Effector memory CD8-positive, alpha-beta T cell (primary cell): ENCODE data around the gene PSMB10.
"Not testable (repeated sequence)": the region's sequence is repeated elsewhere in the genome, so short reads cannot be mapped to it uniquely, and the experiment has no call there.

Experiments used
- ATAC-seq: fragments of 150-1000 bp; cut with Tn5 transposase; replicated peaks from 2 replicates; pipeline ENCODE4 v1.10.0; 2021; ENCODE audit warnings: mild to moderate bottlenecking, moderate library complexity
- DNase-seq, 3 experiments: peaks; one replicate each; pipeline ENCODE4 v3.0.0; 2021
- H3K27ac Mint-ChIP-seq, 2 donors: one replicate each; pipeline ENCODE4 v1.8.0; 2022; ENCODE audit warnings: mild to moderate bottlenecking in 2 of 2, mixed read lengths in 2 of 2, moderate library complexity in 2 of 2
- H3K27me3 Mint-ChIP-seq, 2 donors: one replicate each; pipeline ENCODE4 v1.8.0; 2022; ENCODE audit warnings: mixed read lengths in 2 of 2
- H3K36me3 Mint-ChIP-seq: one replicate; pipeline ENCODE4 v1.8.0; 2022; ENCODE audit warnings: mild to moderate bottlenecking, moderate library complexity, mixed read lengths; ENCODE audit not compliant: insufficient read depth
- H3K4me1 Mint-ChIP-seq, 2 donors: one replicate each; pipeline ENCODE4 v1.8.0; 2022; ENCODE audit warnings: low read depth in 2 of 2, mixed read lengths in 2 of 2
- H3K4me3 Mint-ChIP-seq, 2 donors: one replicate each; pipeline ENCODE4 v1.8.0; 2022; ENCODE audit warnings: mild to moderate bottlenecking in 2 of 2, mixed read lengths in 2 of 2, moderate library complexity in 2 of 2
- H3K9me3 Mint-ChIP-seq, 2 donors: one replicate each; pipeline ENCODE4 v1.8.0; 2022; ENCODE audit warnings: mixed read lengths in 2 of 2

PSMB10 gene

DNA sequence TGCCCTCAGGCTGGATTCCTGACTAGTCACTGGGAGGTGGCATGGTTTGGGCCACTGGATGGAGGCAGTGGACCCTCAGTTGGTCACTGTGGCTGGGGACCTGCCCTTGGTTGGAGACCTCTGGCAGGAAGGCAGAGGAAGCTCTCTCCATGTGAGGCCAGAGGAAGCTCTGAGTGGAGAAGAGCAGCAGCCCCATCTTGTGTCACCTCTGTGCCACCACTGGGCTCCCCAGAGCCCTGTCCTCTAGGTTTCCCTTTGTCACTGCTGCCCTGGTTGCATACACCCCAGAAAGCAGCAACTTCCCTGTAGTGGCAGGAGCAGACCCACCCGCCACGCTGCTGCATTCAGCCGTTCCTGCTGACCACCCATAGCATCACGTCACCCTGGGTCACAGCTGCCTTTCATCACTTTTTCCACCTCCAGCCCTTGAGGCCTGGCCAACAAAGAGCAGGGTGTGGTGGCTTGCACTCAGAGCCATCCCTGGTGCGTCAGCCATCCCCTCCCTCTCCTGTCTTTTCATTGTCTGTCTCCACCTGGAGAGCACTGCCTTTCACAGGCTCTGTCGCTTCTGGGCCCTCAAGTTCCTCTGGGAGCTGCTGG, 16.9 kb downstream of the PSMB10 start:
- Mint-ChIP-seq H3K27me3 (no peaks in the 10 kb centered on the region), H3K27ac (peak overlapping the region; percentile 26 to 54)

GRCh38 chr16:67917852-67918236, 18.8 kb downstream of the PSMB10 start:
- no peaks in the 10 kb centered on the region for H3K36me3 Mint-ChIP-seq
- H3K27ac Mint-ChIP-seq = peak overlapping the region; percentile 30 to 88
- H3K4me3 Mint-ChIP-seq = peak overlapping the region in 1 of 2 donors; percentile 21
- no peaks in the 10 kb centered on the region for H3K9me3 Mint-ChIP-seq
- no peaks in the 10 kb centered on the region for H3K27me3 Mint-ChIP-seq
- ATAC-seq (no peak), DNase-seq (no peak)
- H3K4me1 Mint-ChIP-seq = peaks cover 28 to 32% of the 10 kb centered on the region in 2 donors

More for the DNA sequence above, 16.9 kb downstream of the PSMB10 start:
- DNase-seq (no peak), ATAC-seq (no peak)
- peaks cover 29 to 31% of the 10 kb centered on the region in 2 donors for H3K4me1 Mint-ChIP-seq
- no peak overlapping the region for H3K4me3 Mint-ChIP-seq
- H3K9me3 Mint-ChIP-seq = no peaks in the 10 kb centered on the region
- no peaks in the 10 kb centered on the region for H3K36me3 Mint-ChIP-seq

DNA sequence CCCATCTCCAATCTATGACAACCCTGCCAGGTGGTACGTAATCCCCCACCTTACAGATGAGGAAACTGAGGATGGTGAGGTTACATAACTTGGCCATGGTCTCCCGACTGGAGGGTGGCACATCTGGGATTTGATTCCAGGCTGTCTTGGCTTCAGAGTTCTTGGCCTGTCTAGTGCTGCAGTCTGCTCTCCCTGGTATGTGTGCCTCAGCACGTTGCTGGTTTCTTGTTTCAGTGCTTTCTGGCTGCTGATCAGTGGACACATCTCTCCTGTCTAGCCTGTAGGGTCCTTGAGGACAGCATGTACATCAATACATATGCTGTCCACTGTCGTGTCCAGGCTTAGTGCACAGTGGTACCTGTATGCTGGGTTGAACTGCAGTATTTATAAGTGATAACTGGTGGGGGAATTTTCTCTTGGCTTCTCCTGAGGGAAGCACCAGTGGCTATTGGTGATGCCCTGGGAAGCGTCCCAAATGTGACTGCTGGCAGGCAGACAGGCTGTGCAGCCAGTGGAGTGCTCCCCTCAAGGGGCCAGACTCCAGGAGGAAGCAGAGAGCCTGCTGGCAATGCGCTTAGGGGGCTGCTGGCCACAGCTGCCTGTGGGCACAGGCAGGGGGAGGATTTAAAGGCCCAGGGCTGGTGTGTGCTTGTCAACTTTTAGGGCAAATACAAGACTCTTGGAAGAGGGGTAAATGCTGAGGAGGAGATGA, 19.4 kb downstream of the PSMB10 start:
- ATAC-seq (no peak), DNase-seq (no peak)
- Mint-ChIP-seq H3K4me1 (peaks cover 27 to 31% of the 10 kb centered on the region in 2 donors), H3K27me3 (no peaks in the 10 kb centered on the region), H3K4me3 (peak overlapping the region in 1 of 2 donors; percentile 21), H3K36me3 (no peaks in the 10 kb centered on the region), H3K27ac (peak overlapping the region; percentile 30 to 88), H3K9me3 (no peaks in the 10 kb centered on the region)

- Mint-ChIP-seq H3K27ac (no peak overlapping the region), H3K36me3 (peaks cover 7% of the 10 kb centered on the region)
These were observed 20.6 kb downstream of the PSMB10 start for GRCh38 chr16:67915831-67916723.

GRCh38 chr16:67915496-67915769, 21.2 kb downstream of the PSMB10 start:
- not testable (repeated sequence) for ATAC-seq, DNase-seq, H3K4me3 Mint-ChIP-seq, H3K27ac Mint-ChIP-seq, H3K36me3 Mint-ChIP-seq, H3K27me3 Mint-ChIP-seq, H3K9me3 Mint-ChIP-seq
- H3K4me1 Mint-ChIP-seq = peaks cover 25 to 26% of the 10 kb centered on the region in 2 donors

More at GRCh38 chr16:67915831-67916723, 20.6 kb downstream of the PSMB10 start:
- H3K27me3 Mint-ChIP-seq = no peaks in the 10 kb centered on the region
- H3K4me1 Mint-ChIP-seq = peaks cover 25 to 27% of the 10 kb centered on the region in 2 donors
- H3K9me3 Mint-ChIP-seq = no peaks in the 10 kb centered on the region
- DNase-seq = no peak
- ATAC-seq = no peak
- H3K4me3 Mint-ChIP-seq = no peak overlapping the region

DNA sequence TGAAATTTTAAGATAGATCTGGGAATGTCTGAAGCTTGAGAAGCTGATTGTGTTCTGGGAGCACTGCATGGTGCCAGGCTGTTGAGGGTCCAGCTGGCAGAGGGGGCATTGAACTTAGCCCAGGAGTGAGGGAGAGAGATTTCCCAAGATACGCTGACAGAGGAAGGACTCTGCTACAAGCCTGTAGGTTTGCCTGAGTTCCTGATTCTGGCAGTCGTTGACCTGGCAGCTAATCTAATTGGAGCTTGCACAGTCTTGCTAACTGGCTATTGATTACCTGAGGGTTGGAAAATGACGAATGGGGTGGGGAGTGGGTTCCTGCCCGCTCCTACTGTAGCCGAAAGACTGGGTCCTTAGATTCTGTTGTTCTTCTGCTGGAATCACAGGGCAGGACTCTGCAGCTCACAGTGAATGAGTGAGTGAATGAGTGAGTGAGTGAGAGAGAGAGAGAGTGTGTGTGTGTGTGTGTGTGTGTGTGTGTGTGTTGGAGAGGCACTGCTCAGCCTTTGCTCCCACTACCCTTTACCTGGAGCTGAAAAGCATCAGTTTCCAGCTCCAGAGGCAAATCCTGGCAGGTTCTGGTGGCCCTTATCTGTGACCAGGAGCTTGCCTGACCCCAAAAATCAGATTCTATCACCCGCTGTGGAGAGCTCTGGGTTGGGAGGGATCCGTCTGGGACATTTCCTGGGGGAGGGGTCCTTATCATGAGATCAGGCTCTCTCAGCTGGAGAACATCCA, 21.7 kb downstream of the PSMB10 start:
- peaks cover 25 to 26% of the 10 kb centered on the region in 2 donors for H3K4me1 Mint-ChIP-seq
- no peak overlapping the region for H3K27ac Mint-ChIP-seq
- no peak overlapping the region for H3K4me3 Mint-ChIP-seq

GRCh38 chr16:67910158-67910557, 26.5 kb downstream of the PSMB10 start:
- no peak overlapping the region for H3K4me3 Mint-ChIP-seq
- no peaks in the 10 kb centered on the region for H3K27me3 Mint-ChIP-seq
- peaks cover 15% of the 10 kb centered on the region for H3K36me3 Mint-ChIP-seq
- peak overlapping the region in 1 of 2 donors; percentile 41 for H3K27ac Mint-ChIP-seq
- no peak for DNase-seq
- peaks cover 7 to 15% of the 10 kb centered on the region in 2 donors for H3K4me1 Mint-ChIP-seq
- no peak for ATAC-seq
- no peaks in the 10 kb centered on the region for H3K9me3 Mint-ChIP-seq

More for the DNA sequence above, 21.7 kb downstream of the PSMB10 start:
- peaks cover 12% of the 10 kb centered on the region for H3K36me3 Mint-ChIP-seq
- DNase-seq = no peak
- no peaks in the 10 kb centered on the region for H3K9me3 Mint-ChIP-seq
- H3K27me3 Mint-ChIP-seq = no peaks in the 10 kb centered on the region
- no peak for ATAC-seq

GRCh38 chr16:67909056-67909742, 27.5 kb downstream of the PSMB10 start:
- Mint-ChIP-seq H3K27me3 (no peaks in the 10 kb centered on the region), H3K27ac (peak overlapping the region in 1 of 2 donors; percentile 41), H3K9me3 (no peaks in the 10 kb centered on the region), H3K36me3 (peaks cover 19% of the 10 kb centered on the region), H3K4me1 (peaks cover 4 to 12% of the 10 kb centered on the region in 2 donors), H3K4me3 (no peak overlapping the region)
- ATAC-seq (no peak), DNase-seq (no peak)

GRCh38 chr16:67907397-67908180, 29.1 kb downstream of the PSMB10 start:
- Mint-ChIP-seq H3K9me3 (no peaks in the 10 kb centered on the region), H3K4me1 (peaks cover 9 to 12% of the 10 kb centered on the region in 2 donors), H3K27ac (peak overlapping the region; percentile 73 to 82), H3K4me3 (no peak overlapping the region), H3K27me3 (no peaks in the 10 kb centered on the region), H3K36me3 (peaks cover 30% of the 10 kb centered on the region)
- ATAC-seq (no peak), DNase-seq (no peak)

DNA sequence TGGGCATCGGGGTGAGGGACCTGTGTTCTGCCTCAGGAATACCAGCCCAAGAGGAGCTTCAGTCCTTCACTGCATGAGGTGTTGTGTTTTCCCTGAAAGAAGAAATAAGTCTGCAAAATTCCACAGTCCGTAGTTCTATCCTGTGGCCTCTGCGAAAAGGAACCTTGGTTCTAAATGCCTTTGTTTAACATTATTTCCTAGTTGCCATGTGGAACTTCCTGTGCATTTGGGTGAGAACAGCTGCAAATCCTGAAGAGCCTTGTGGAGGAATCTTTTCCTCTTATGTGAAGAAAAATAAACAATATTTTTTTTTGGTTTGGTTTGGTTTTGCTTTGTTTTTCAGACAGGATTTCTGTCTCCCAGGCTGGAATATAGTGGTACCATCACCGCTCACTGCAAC, 33.8 kb downstream of the PSMB10 start:
- no peak for DNase-seq
- no peak for ATAC-seq
- no peak overlapping the region for H3K27ac Mint-ChIP-seq
- no peaks in the 10 kb centered on the region for H3K9me3 Mint-ChIP-seq
- no peaks in the 10 kb centered on the region for H3K27me3 Mint-ChIP-seq
- H3K36me3 Mint-ChIP-seq = peaks cover 19% of the 10 kb centered on the region
- H3K4me1 Mint-ChIP-seq = peaks cover 14 to 24% of the 10 kb centered on the region in 2 donors
- H3K4me3 Mint-ChIP-seq = no peak overlapping the region

DNA sequence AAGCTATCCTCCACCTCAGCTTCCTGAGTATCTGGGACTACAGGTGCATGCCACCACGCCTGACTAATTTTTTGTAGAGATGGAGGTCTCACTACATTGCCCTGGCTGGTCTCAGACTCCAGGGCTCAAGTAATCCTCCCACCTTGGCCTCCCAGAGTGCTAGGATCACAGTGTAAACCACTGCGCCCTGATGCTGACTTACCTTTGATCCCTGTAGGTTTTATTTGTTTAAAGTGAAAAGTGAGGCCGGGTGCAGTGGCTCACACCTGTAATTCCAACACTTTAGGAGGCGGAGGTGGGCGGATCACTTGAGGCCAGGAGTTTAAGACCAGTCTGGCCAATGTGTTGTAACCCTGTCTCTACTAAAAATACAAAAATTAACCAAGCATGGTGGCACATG, 34.9 kb downstream of the PSMB10 start:
- Mint-ChIP-seq H3K4me3 (no peak overlapping the region), H3K9me3 (no peaks in the 10 kb centered on the region), H3K27me3 (no peaks in the 10 kb centered on the region), H3K27ac (peak overlapping the region in 1 of 2 donors; percentile 25), H3K4me1 (peaks cover 18 to 24% of the 10 kb centered on the region in 2 donors), H3K36me3 (peaks cover 19% of the 10 kb centered on the region)
- no peak for DNase-seq
- no peak for ATAC-seq

GRCh38 chr16:67897231-67897630, 39.4 kb downstream of the PSMB10 start:
- no peak for ATAC-seq
- Mint-ChIP-seq H3K36me3 (peaks cover 8% of the 10 kb centered on the region), H3K4me1 (peaks cover 25 to 36% of the 10 kb centered on the region in 2 donors), H3K27me3 (no peaks in the 10 kb centered on the region), H3K9me3 (no peaks in the 10 kb centered on the region), H3K4me3 (no peak overlapping the region), H3K27ac (peak overlapping the region in 1 of 2 donors; percentile 51)
- no peak for DNase-seq
